SW480 (cell line): ENCODE results near the gene BCAR1.
"Not testable (repeated sequence)": the region's sequence is repeated elsewhere in the genome, so short reads cannot be mapped to it uniquely, and the experiment has no call there.

Experiments used
- DNase-seq: peaks from one replicate; pipeline ENCODE4 v3.0.0-alpha.2; 2016; ENCODE audit warnings: low spot score

Gene BCAR1, protein sequence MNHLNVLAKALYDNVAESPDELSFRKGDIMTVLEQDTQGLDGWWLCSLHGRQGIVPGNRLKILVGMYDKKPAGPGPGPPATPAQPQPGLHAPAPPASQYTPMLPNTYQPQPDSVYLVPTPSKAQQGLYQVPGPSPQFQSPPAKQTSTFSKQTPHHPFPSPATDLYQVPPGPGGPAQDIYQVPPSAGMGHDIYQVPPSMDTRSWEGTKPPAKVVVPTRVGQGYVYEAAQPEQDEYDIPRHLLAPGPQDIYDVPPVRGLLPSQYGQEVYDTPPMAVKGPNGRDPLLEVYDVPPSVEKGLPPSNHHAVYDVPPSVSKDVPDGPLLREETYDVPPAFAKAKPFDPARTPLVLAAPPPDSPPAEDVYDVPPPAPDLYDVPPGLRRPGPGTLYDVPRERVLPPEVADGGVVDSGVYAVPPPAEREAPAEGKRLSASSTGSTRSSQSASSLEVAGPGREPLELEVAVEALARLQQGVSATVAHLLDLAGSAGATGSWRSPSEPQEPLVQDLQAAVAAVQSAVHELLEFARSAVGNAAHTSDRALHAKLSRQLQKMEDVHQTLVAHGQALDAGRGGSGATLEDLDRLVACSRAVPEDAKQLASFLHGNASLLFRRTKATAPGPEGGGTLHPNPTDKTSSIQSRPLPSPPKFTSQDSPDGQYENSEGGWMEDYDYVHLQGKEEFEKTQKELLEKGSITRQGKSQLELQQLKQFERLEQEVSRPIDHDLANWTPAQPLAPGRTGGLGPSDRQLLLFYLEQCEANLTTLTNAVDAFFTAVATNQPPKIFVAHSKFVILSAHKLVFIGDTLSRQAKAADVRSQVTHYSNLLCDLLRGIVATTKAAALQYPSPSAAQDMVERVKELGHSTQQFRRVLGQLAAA

GRCh38 chr16:75251280-75252048 is at the start of gene BCAR1:
Gene BCAR1, minus strand, starts transcription at chr16:75251624. Its CDS starts 142 bp downstream, at chr16:75251482.
- DNase-seq, result peak; percentile 74

DNA sequence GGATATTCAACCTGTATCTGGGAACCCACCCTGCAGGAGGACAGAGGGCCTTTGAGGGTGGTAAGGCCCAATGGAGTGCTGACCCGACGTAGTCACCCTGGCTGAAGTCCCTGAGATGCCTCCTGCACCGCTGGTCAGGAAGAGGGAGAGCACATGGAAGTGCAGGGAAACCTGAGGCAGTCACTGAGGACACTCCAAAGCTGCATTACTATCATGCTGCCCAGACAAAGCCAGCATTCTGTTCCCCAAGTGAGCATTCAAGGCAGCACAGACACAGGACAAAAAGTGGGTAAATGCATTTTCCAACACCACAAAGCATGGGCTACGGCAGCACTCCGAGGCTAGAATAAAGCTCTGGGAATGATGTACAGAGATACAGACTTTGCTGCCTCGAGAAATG is 46.8 kb upstream of the BCAR1 start:
- no peak for DNase-seq

DNA sequence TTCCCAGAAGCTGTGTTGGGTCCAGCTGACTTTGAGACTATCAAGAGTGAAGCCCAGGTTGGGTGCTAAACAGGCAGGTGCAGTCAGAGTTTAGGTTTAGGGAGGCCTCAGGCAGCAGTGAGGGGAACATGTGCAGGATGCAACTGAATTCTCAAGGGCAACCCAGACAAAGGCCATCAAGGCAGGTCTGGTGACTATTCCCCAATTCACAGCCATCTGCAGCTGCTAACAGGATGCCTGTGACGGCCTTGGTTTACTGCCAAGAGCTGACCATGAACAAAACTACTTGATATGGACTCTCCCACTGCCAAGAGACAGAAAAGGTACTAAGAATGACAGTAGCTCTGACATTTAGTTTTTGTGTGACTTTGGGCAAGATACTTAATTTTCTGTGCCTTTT is 45.2 kb upstream of the BCAR1 start:
- DNase-seq, result no peak

DNA sequence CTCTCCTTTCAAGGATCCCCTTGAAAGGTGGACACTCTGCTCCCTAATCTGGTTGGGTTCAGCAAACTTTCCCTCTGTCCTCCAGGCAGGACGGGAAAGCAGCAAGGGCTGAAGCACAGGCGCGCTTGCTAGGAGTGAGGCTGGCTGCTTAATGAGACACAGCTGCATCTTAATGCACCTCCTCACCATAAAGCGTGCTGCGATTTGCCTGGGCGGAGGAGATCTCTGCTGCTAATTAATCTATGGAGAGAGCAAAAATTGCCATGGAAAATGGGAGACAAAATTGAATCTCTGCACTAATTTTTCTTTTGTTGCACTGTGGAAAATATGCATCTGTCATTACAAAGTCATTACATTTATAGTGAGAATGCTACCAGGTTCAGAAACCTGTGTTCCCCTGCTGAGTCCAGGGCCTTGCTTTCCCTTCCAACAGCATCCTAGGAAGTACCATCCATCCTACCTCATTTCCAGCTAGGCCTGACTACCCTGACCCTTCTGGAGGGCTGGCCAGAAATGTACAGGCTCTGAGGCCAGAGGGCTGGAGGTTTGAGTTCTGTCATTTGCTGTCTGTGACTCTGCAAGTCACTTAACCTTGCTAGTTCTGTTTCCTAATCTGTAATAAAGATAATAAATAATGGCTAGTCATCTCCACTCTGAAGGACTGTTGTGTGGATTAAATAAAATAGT is 43.5 kb upstream of the BCAR1 start:
- DNase-seq, result no peak

DNA sequence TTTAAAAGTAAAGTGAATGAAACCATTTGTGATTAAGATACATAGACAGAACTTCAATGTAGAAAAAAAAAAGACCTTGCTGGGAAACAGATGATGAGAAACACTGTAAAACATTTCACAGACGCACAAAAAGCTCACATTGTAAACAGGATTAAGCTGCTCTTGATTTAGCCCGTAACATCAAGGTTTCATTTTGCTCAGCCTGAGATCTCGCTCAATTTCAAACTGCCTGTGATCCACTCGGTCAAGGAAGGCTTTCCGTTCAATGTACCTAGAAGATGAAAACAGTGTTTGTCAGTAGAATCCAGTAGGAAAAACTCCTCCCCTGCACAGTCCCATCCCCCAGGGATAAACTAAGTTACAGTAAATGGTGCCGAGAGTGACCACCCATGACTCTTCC is 42.3 kb upstream of the BCAR1 start:
- DNase-seq, result no peak

DNA sequence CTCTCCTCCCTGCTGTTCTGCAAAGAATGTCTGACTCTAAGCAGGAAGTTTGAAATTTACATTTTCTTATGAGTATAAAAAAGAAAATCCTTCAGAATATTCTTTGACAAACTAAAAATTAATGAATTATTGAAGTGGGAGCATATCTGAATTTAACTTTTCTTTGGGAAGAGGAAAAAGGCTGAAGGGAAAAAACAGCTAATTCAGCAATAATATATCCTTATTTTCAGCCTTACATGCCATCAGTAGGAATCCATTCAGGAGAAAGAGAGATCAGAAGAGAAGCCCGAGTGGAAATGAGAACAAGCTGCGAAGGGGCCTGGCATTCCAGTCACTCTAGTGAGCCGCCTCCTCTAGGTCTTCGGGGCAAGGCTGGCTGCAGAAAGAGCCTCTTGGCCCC is 41.7 kb upstream of the BCAR1 start:
- no peak for DNase-seq

DNA sequence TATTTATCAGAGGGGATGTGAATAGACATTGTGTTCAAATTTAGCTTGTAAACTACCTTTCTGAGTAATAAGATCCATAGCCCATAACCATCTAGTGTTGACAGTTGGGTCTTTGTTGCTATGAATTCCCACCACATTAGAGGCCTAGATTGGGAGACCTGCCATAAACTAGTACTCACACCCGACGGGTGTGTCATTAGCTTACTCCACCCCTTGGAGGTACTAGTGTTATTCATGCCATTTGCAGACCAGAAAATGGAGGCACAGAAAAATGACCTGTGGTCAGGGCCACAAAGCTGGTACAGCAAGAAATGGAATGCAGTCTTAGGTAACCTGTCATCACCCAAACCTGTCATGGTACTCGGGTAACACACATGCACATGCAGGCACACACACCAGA is 41.3 kb upstream of the BCAR1 start:
- DNase-seq, result peak; percentile 61

DNA sequence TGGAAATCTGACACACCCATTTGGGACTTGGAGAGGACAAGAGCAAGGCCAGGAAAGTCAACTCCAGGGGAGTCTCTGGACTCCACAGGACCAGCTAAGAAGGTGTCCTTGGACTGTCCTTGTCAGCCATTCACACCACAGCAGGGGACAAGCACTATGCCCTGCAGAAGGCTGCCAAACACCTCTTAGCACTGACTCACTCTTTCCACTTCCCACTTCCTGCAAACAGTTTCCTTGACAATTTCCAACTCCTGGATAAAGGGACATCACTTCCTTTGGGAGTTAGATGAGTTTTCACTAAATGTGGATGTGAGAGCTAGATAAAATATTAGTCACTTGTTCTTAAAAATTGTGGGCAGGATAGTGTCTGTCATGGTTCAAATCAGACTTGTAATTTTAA is 37.8 kb upstream of the BCAR1 start:
- no peak for DNase-seq

- DNase-seq, result peak; percentile 83
Measured at GRCh38 chr16:75288596-75289120, 37.2 kb upstream of the BCAR1 start.

DNA sequence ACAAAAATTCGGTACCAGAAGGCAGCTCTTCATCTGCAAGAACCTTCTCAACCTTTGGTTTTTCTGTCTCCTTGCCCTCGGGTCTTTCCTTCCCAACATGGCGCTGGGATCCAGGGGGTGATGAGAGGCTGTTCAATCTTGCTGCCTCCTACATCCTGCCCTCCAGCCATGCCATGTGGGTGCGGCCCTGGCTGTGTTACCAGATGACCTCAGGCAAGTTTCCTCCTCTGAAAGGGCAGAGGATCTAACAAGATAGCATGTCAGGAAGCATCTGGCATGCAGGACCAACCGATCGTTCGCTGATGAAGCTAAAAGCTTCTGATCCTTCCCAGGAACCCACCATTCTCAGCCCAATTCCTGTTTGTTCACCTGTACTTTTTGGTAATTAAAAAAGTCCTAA is 36.8 kb upstream of the BCAR1 start:
- DNase-seq, result peak; percentile 25

GRCh38 chr16:75287708-75288107 is 36.3 kb upstream of the BCAR1 start:
- DNase-seq, result no peak

GRCh38 chr16:75286389-75286788 is 35.0 kb upstream of the BCAR1 start:
- no peak for DNase-seq

- DNase-seq, result no peak
Measured at GRCh38 chr16:75282466-75283281, 31.2 kb upstream of the BCAR1 start.

DNA sequence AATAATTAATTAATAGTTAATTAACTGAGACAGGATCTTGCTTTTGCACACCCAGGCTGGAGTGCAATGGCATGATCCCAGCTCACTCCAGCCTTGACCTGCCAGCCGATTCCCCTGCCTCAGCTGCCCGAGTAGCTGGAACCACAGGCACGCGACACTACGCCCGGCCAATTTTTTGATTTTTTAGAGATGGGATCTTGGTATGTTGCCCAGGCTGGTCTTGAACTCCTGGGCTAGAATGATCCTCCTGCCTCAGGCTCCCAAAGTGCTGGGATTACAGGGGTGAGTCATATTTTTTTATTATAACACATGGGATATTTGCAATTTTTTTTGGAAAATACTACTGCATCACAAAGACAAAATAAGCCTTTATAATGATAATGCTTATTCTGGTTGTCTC is 30.4 kb upstream of the BCAR1 start:
- DNase-seq, result no peak

- DNase-seq, result not testable (repeated sequence)
Measured at GRCh38 chr16:75281009-75281408, 29.6 kb upstream of the BCAR1 start.

GRCh38 chr16:75280331-75280804 is 28.9 kb upstream of the BCAR1 start:
- DNase-seq, result no peak

- DNase-seq, result no peak
Measured at GRCh38 chr16:75279305-75279704, 27.9 kb upstream of the BCAR1 start.

GRCh38 chr16:75273054-75273925 is 21.9 kb upstream of the BCAR1 start:
- DNase-seq, result peak; percentile 43

- DNase-seq, result not testable (repeated sequence)
Measured at GRCh38 chr16:75272629-75273028, 21.2 kb upstream of the BCAR1 start.
